SK-N-MC (cell line): ENCODE measurements around the gene IGF2BP2.
"Not testable (repeated sequence)": the region's sequence is repeated elsewhere in the genome, so short reads cannot be mapped to it uniquely, and the experiment has no call there.

Experiments
- DNase-seq: peaks from one replicate; pipeline ENCODE4 v3.0.0-alpha.2; 2011; ENCODE audit warnings: low read depth, low spot score
- H3K27ac ChIP-seq: fragments of 200-600 bp; sonication (generic); 2 replicates; pipeline ENCODE4 v1.5.1; 2016; ENCODE audit warnings: mixed run types
- H3K36me3 ChIP-seq: fragments of 200-600 bp; sonication (generic); 2 replicates; pipeline ENCODE4 v1.6.1; 2017; ENCODE audit warnings: antibody characterized with exemption, low read length, mixed read lengths; ENCODE audit not compliant: insufficient read depth
- H3K4me3 ChIP-seq: fragments of 200-600 bp; sonication (generic); 2 replicates; pipeline ENCODE4 v1.5.1; 2016
- H3K9ac ChIP-seq: fragments of 200-600 bp; sonication (generic); 2 replicates; pipeline ENCODE4 v1.8.0; 2017; ENCODE audit warnings: mixed run types, mixed read lengths; ENCODE audit not compliant: insufficient read length
- H3K9me3 ChIP-seq: fragments of 200-600 bp; sonication (generic); 2 replicates; pipeline ENCODE4 v1.6.1; 2017; ENCODE audit warnings: low read depth, mild to moderate bottlenecking, antibody characterized with exemption, low read length, moderate library complexity, mixed read lengths
- EZH2 ChIP-seq: fragments of 200-600 bp; sonication (generic); IDR thresholded peaks from one replicate; pipeline ENCODE4 v1.6.1; 2017; ENCODE audit warnings: antibody characterized with exemption
- FOXP2 ChIP-seq: optimal IDR thresholded peaks from 2 replicates; pipeline ENCODE3; 2011; ENCODE audit warnings: mild to moderate bottlenecking, moderate library complexity; ENCODE audit not compliant: insufficient read depth; ENCODE audit errors: extremely low read length, control extremely low read depth
- POLR2AphosphoS5 ChIP-seq: IDR thresholded peaks from 2 replicates; pipeline ENCODE4 v1.6.1; 2012; ENCODE audit warnings: mild to moderate bottlenecking, low read depth, low read length, borderline replicate concordance

The IGF2BP2 gene

DNA sequence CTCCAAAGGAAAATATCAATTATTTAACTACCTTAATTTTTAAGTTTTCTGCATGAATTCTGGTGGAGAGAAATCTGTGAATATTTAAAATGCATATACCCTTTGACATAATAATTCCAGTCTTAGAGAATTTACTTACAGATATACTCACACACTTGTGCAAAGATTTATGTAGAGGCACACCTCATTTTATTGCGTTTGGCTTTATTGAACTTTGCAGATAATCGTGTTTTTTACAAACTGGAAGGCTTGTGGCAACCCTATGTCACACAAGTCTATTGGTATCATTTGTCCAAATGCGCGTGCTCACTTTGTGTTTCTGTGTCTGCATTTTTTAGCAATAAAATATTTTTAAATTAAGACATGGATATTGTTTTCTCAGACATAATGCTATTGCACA lies 157.3 kb downstream of the IGF2BP2 start:
- Histone ChIP-seq H3K27ac (no peak overlapping the region), H3K9ac (no peak overlapping the region), H3K36me3 (peaks cover 69% of the 10 kb centered on the region), H3K4me3 (no peak overlapping the region), H3K9me3 (no peaks in the 10 kb centered on the region)
- DNase-seq, result no peak
- TF ChIP-seq EZH2 (no peak), POLR2AphosphoS5 (no peak), FOXP2 (no peak)

- DNase-seq, result no peak
- Histone ChIP-seq H3K36me3 (peaks cover 42% of the 10 kb centered on the region), H3K27ac (no peak overlapping the region), H3K9me3 (no peaks in the 10 kb centered on the region), H3K9ac (no peak overlapping the region), H3K4me3 (no peak overlapping the region)
- TF ChIP-seq POLR2AphosphoS5 (no peak), FOXP2 (no peak), EZH2 (no peak)
Measured at GRCh38 chr3:185663929-185664328, 160.9 kb downstream of the IGF2BP2 start.

- no peak for DNase-seq
- H3K9ac ChIP-seq, result no peak overlapping the region
- TF ChIP-seq EZH2 (no peak), FOXP2 (no peak), POLR2AphosphoS5 (no peak)
- no peak overlapping the region for H3K4me3 ChIP-seq
- H3K9me3 ChIP-seq, result no peaks in the 10 kb centered on the region
- peaks cover 44% of the 10 kb centered on the region for H3K36me3 ChIP-seq
- no peak overlapping the region for H3K27ac ChIP-seq
Measured at GRCh38 chr3:185661772-185662171, 163.1 kb downstream of the IGF2BP2 start.

DNA sequence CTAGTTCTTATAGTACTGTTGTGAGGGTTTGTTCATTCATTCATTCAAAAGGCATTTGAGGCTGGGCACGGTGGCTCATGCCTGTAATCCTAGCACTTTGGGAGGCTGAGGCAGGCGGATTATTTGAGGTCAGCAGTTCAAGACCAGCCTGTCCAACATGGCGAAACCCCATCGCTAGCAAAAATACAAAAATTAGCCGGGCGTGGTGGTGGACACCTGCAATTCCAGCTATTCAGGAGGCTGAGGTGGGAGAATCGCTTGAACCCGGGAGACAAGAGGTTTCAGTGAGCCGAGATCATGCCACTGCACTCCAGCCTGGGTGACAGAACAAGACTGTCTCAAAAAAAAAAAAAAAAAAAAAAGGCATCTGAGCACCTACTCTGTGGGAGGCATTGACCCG lies 163.5 kb downstream of the IGF2BP2 start:
- H3K4me3 ChIP-seq, H3K9ac ChIP-seq, DNase-seq, H3K9me3 ChIP-seq: not testable (repeated sequence)
- Histone ChIP-seq H3K27ac (peak overlapping the region; percentile 68), H3K36me3 (peaks cover 47% of the 10 kb centered on the region)

DNA sequence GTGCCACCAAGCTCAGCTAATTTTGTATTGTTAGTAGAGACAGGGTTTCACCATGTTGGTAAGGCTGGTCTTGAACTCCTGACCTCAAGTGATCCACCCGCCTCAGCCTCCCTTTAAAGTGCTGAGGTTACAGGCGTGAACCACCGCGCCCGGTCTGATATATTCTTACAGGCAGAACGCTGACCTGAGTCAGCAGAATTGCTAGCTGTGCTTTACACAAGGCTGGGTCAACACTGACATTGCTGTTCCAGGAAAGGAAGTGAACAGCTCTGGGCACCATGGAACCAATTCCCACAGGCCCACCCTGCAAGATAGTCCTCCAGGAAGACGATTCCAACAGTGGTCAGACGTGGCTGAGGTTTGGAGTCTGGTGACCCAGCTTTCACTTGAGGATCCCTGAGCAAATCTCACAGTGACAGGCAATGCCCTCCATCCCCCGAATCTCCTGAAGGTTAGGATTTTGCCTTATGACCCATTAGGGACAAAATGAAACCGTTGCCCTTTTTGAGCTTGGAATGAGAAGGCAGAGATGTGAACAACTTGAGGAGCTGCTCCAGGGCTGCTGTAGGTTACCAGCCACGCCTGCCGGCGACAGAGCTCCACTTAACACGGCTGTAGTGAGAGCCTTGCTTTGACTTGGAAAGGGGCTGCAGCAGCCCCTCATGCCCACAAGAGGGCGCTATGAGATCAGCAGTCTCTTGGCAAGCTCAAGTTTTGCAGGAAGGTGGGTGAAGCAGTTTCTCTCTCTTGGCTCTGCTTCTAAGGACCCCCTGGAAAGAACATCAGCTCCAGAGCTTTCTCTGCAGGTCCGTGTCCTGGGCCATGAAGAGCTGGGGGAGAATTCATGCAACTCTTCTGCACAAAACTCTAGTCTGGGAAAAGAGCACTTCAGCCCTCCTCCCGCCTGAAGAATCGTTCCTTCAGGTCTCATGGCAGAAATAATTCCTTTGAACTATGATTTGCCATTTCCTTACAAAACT lies 164.6 kb downstream of the IGF2BP2 start:
- peak overlapping the region; percentile 68 for H3K27ac ChIP-seq
- TF ChIP-seq FOXP2 (no peak), POLR2AphosphoS5 (no peak), EZH2 (no peak)
- DNase-seq, result peak; percentile 76
- H3K9ac ChIP-seq, result no peak overlapping the region
- H3K9me3 ChIP-seq, result no peaks in the 10 kb centered on the region
- peaks cover 58% of the 10 kb centered on the region for H3K36me3 ChIP-seq
- H3K4me3 ChIP-seq, result no peak overlapping the region

DNA sequence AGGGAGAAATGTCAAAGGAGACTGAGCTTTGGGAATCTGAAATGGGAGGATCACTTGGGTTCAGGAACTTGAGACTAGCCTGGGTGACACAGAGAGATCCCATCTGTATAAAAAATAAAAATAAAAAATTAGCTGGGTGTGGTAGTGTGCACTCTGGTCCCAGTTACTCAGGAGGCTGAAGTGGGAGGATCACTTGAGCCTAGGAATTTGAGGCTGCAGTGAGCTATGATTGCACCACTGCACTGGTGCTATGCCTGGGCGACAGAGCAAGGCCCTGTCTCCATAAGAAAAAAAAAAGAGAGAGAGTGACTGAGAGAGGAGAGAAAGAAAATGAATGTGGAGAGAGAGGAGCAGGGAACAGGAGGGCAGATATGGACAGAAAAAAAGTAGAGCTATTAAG lies 165.9 kb downstream of the IGF2BP2 start:
- no peak overlapping the region for H3K4me3 ChIP-seq
- peaks cover 63% of the 10 kb centered on the region for H3K36me3 ChIP-seq
- DNase-seq, result no peak
- H3K9ac ChIP-seq, result no peak overlapping the region
- no peak overlapping the region for H3K27ac ChIP-seq
- H3K9me3 ChIP-seq, result no peaks in the 10 kb centered on the region
- TF ChIP-seq POLR2AphosphoS5 (no peak), EZH2 (no peak), FOXP2 (no peak)

DNA sequence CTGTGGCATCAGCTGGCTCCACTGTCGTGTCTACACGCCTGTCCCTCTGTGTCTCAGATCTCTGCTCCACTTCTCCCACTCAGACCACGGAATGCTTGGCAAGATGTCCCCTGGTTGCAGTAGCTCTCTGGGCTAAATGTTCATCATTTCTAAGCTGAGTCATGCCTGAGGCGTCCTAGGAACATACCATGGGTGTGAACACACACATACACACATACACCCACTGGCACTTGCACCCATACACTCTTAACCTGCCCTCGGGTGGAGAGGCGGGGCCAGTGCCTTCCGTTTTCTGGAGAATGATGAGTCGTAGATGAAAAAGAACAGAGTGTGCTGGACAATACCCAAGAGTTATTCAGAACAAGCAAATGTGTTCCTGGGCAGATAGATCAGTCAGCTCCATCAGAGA lies 166.3 kb downstream of the IGF2BP2 start:
- no peak overlapping the region for H3K4me3 ChIP-seq
- peaks cover 64% of the 10 kb centered on the region for H3K36me3 ChIP-seq
- no peaks in the 10 kb centered on the region for H3K9me3 ChIP-seq
- H3K27ac ChIP-seq, result no peak overlapping the region
- no peak overlapping the region for H3K9ac ChIP-seq
- TF ChIP-seq FOXP2, result no peak
- no peak for TF ChIP-seq EZH2
- no peak for TF ChIP-seq POLR2AphosphoS5
- no peak for DNase-seq

DNA sequence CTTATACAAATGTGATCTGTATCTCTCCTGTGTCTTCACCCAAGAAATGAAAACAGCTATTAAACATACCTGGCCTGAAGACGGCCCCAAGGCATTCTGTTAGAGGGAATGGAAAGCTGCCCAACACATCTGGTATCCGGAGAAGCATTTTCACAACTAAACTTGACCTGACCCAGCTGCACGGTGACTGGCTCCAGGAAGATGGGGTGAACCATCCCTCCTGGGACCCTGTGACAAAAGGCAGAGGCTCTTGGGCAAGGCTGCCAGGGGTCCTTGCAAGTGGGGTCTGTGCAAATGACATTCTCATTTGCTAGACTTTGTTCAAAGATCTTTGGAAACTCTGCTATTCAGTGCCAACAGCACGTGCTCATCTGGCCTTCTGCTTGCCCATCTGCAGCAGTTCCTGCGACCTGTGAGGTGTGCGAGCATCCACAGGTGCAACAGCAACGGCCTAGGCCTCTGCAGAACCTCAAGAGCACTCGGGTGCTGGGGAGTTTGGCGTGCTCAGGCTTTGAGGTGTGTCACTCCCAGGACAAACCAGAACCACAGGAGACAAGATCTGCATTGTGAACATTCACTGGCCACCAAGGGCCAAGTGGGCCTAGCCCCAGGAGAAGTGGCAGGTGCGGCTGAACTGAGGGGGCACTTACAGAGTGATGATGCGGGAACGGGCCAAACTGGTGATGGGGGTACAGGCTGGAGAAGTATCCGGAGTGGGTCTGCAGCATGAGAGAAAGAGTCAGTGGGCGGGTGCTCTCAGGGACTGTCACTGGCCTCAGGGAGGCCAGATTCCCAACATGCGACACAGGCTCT lies 166.9 kb downstream of the IGF2BP2 start:
- H3K9ac ChIP-seq, result no peak overlapping the region
- H3K27ac ChIP-seq, result no peak overlapping the region

More for the DNA sequence above, 166.9 kb downstream of the IGF2BP2 start:
- TF ChIP-seq FOXP2, result no peak
- no peak for TF ChIP-seq POLR2AphosphoS5
- no peak for TF ChIP-seq EZH2
- peaks cover 67% of the 10 kb centered on the region for H3K36me3 ChIP-seq
- no peak overlapping the region for H3K4me3 ChIP-seq
- H3K9me3 ChIP-seq, result no peaks in the 10 kb centered on the region
- no peak for DNase-seq
